GM23248 (cell line): ENCODE data around the gene SDK2. TPM values are rescaled to one million over a fixed set of nuclear protein-coding genes. Genes with fewer than 3 reads are reported as not detected.

Source experiments
- DNase-seq: peaks from one replicate; pipeline ENCODE4 v3.0.0-alpha.2; 2015
- H2AFZ ChIP-seq: fragments of 200-600 bp; sonication (generic); 2 replicates; pipeline ENCODE4 v1.6.1; 2016; ENCODE audit warnings: antibody characterized with exemption
- H3F3A ChIP-seq: fragments of 200-600 bp; sonication (generic); 2 replicates; pipeline ENCODE4 v1.6.1; 2016; ENCODE audit warnings: mild to moderate bottlenecking, antibody characterized with exemption, mixed run types; ENCODE audit not compliant: insufficient read depth
- H3K27ac ChIP-seq: fragments of 200-600 bp; sonication (generic); 2 replicates; pipeline ENCODE4 v1.5.1; 2016; ENCODE audit warnings: mild to moderate bottlenecking
- H3K27me3 ChIP-seq: fragments of 200-600 bp; sonication (generic); replicated peaks from 2 replicates; pipeline ENCODE4 v1.6.1; 2016; ENCODE audit warnings: mild to moderate bottlenecking; ENCODE audit not compliant: insufficient read depth
- H3K36me3 ChIP-seq: fragments of 200-600 bp; sonication (generic); 2 replicates; pipeline ENCODE4 v1.6.1; 2016; ENCODE audit warnings: low read depth, mild to moderate bottlenecking
- H3K4me1 ChIP-seq: fragments of 200-600 bp; sonication (generic); 2 replicates; pipeline ENCODE4 v1.6.1; 2016; ENCODE audit warnings: mild to moderate bottlenecking; ENCODE audit not compliant: insufficient read depth
- H3K4me2 ChIP-seq: fragments of 200-600 bp; sonication (generic); one replicate; pipeline ENCODE4 v1.6.1; 2016; ENCODE audit warnings: mild to moderate bottlenecking; ENCODE audit not compliant: unreplicated experiment
- H3K4me3 ChIP-seq: fragments of 200-600 bp; sonication (generic); 2 replicates; pipeline ENCODE4 v1.5.1; 2016; ENCODE audit warnings: mild to moderate bottlenecking
- H3K79me2 ChIP-seq: fragments of 200-600 bp; sonication (generic); 2 replicates; pipeline ENCODE4 v1.6.1; 2016; ENCODE audit warnings: mild to moderate bottlenecking; ENCODE audit not compliant: insufficient read depth
- H3K9ac ChIP-seq: fragments of 200-600 bp; sonication (generic); 2 replicates; pipeline ENCODE4 v1.6.1; 2016; ENCODE audit warnings: mild to moderate bottlenecking
- H3K9me2 ChIP-seq: fragments of 200-600 bp; sonication (generic); 2 replicates; pipeline ENCODE4 v1.6.1; 2016; ENCODE audit warnings: mixed run types, mild to moderate bottlenecking, moderate library complexity; ENCODE audit not compliant: insufficient read depth
- H3K9me3 ChIP-seq: fragments of 200-600 bp; sonication (generic); one replicate; pipeline ENCODE4 v1.6.1; 2017; ENCODE audit warnings: low read depth
- H4K20me1 ChIP-seq: fragments of 200-600 bp; sonication (generic); 2 replicates; pipeline ENCODE4 v1.6.0; 2016; ENCODE audit not compliant: insufficient read depth
- EZH2 ChIP-seq: fragments of 200-600 bp; sonication (generic); IDR thresholded peaks from 2 replicates; pipeline ENCODE4 v1.6.1; 2018; ENCODE audit warnings: antibody characterized with exemption, mild to moderate bottlenecking; ENCODE audit not compliant: insufficient read depth, poor library complexity, severe bottlenecking
- EZH2phosphoT487 ChIP-seq: fragments of 200-600 bp; sonication (generic); IDR thresholded peaks from 2 replicates; pipeline ENCODE4 v1.6.1; 2018; ENCODE audit warnings: antibody characterized with exemption, moderate library complexity, mild to moderate bottlenecking, low read depth; ENCODE audit not compliant: insufficient read depth
- WGBS, 2 experiments: methylation state at CpG; one replicate each; pipeline ENCODE4 v1.1.6; 2015 to 2017; ENCODE audit warnings: low lambda C conversion rate in 2 of 2, low coverage in 1 of 2; ENCODE audit errors: missing lambda C conversion rate in 2 of 2; 5-methylcytosine and 5-hydroxymethylcytosine counted together
- in situ Hi-C: fragments of 300-500 bp; cut with MboI; formaldehyde crosslinking; loops from 2 replicates; pipeline ENCODE4 v1.15.0; 2020
- polyA plus RNA-seq: library from polyadenylated mRNA; unstranded; fragments of >200 nt; fragmentation: Nextera tagmentation; extraction: Ambion mirVana; gene quantifications from 2 replicates; pipeline ENCODE4 v1.2.1, GENCODE V29; 2016
- total RNA-seq: library from RNA; depleted of rRNA; stranded (reverse); fragments of >200 nt; shearing (Covaris generic); gene quantifications from 2 replicates; pipeline ENCODE4 v1.2.3, GENCODE V29; 2014

Gene SDK2
- total and polyA plus RNA-seq, 2 experiments from 2014 or later = under 0.01 to 0.03 TPM

- no peak for DNase-seq
- Histone ChIP-seq H3F3A (no peaks in the 10 kb centered on the region), H3K9ac (no peak overlapping the region), H3K4me1 (no peaks in the 10 kb centered on the region), H3K4me3 (no peak overlapping the region), H3K9me3 (no peaks in the 10 kb centered on the region), H2AFZ (no peak overlapping the region), H3K27me3 (no peaks in the 10 kb centered on the region), H4K20me1 (no peaks in the 10 kb centered on the region), H3K9me2 (no peaks in the 10 kb centered on the region), H3K27ac (no peak overlapping the region), H3K4me2 (no peak overlapping the region), H3K36me3 (no peaks in the 10 kb centered on the region), H3K79me2 (no peaks in the 10 kb centered on the region)
- in situ Hi-C loops = no loop called here
- TF ChIP-seq EZH2phosphoT487 (no peak), EZH2 (no peak)
- WGBS, 2 experiments = 53 to 55% methylated on average over 6 to 7 of the region's 7 CpGs
Measured at GRCh38 chr17:73595931-73596330, 48.3 kb downstream of the SDK2 start.

GRCh38 chr17:73595479-73595878 is 48.8 kb downstream of the SDK2 start:
- TF ChIP-seq EZH2phosphoT487 (no peak), EZH2 (no peak)
- H3K4me2 ChIP-seq = no peak overlapping the region
- no peaks in the 10 kb centered on the region for H3F3A ChIP-seq
- 74 to 79% methylated on average over 6 of the region's 6 CpGs for WGBS, 2 experiments
- no peaks in the 10 kb centered on the region for H3K79me2 ChIP-seq
- no peak overlapping the region for H3K27ac ChIP-seq
- H3K36me3 ChIP-seq = no peaks in the 10 kb centered on the region
- no peaks in the 10 kb centered on the region for H3K9me3 ChIP-seq
- no peak overlapping the region for H2AFZ ChIP-seq
- H3K4me1 ChIP-seq = no peaks in the 10 kb centered on the region
- no peak for DNase-seq
- H3K4me3 ChIP-seq = no peak overlapping the region
- no peaks in the 10 kb centered on the region for H3K27me3 ChIP-seq
- H3K9me2 ChIP-seq = no peaks in the 10 kb centered on the region
- in situ Hi-C loops = no loop called here
- no peaks in the 10 kb centered on the region for H4K20me1 ChIP-seq
- no peak overlapping the region for H3K9ac ChIP-seq

GRCh38 chr17:73595068-73595467 is 49.2 kb downstream of the SDK2 start:
- Histone ChIP-seq H3F3A (no peaks in the 10 kb centered on the region), H3K79me2 (no peaks in the 10 kb centered on the region), H3K4me1 (no peaks in the 10 kb centered on the region), H2AFZ (no peak overlapping the region), H3K27ac (no peak overlapping the region), H3K9ac (no peak overlapping the region), H3K4me2 (no peak overlapping the region), H3K27me3 (no peaks in the 10 kb centered on the region), H4K20me1 (no peaks in the 10 kb centered on the region), H3K36me3 (no peaks in the 10 kb centered on the region), H3K4me3 (no peak overlapping the region), H3K9me2 (no peaks in the 10 kb centered on the region), H3K9me3 (no peaks in the 10 kb centered on the region)
- no peak for DNase-seq
- 58 to 60% methylated on average over 6 of the region's 6 CpGs for WGBS, 2 experiments
- in situ Hi-C loops = no loop called here
- TF ChIP-seq EZH2 (no peak), EZH2phosphoT487 (no peak)

GRCh38 chr17:73594598-73594997 is 49.6 kb downstream of the SDK2 start:
- 35 to 44% methylated on average over 1 of the region's 1 CpG for WGBS, 2 experiments
- Histone ChIP-seq H2AFZ (no peak overlapping the region), H3K79me2 (no peaks in the 10 kb centered on the region), H3K9me2 (no peaks in the 10 kb centered on the region), H3K27me3 (no peaks in the 10 kb centered on the region; the same call in 1 of the 2 replicates), H3K4me1 (no peaks in the 10 kb centered on the region), H3K9me3 (no peaks in the 10 kb centered on the region), H3K36me3 (no peaks in the 10 kb centered on the region), H3K4me3 (no peak overlapping the region), H3K9ac (no peak overlapping the region), H3F3A (no peaks in the 10 kb centered on the region), H4K20me1 (no peaks in the 10 kb centered on the region), H3K27ac (no peak overlapping the region), H3K4me2 (no peak overlapping the region)
- no peak for TF ChIP-seq EZH2phosphoT487
- no peak for TF ChIP-seq EZH2
- DNase-seq = no peak
- in situ Hi-C loops = no loop called here

- H4K20me1 ChIP-seq = no peaks in the 10 kb centered on the region
- in situ Hi-C loops = no loop called here
- no peak overlapping the region for H2AFZ ChIP-seq
- no peak overlapping the region for H3K27ac ChIP-seq
- H3K9me2 ChIP-seq = no peaks in the 10 kb centered on the region
- no peaks in the 10 kb centered on the region for H3K36me3 ChIP-seq
- H3K4me1 ChIP-seq = no peaks in the 10 kb centered on the region
- no peaks in the 10 kb centered on the region; the same call in 1 of the 2 replicates for H3K27me3 ChIP-seq
- no peaks in the 10 kb centered on the region for H3K79me2 ChIP-seq
- no peak overlapping the region for H3K4me2 ChIP-seq
- H3K9me3 ChIP-seq = no peaks in the 10 kb centered on the region
- H3K9ac ChIP-seq = no peak overlapping the region
- 45 to 50% methylated on average over 7 of the region's 7 CpGs for WGBS, 2 experiments
- DNase-seq = no peak
- TF ChIP-seq EZH2phosphoT487 = no peak
- H3K4me3 ChIP-seq = no peak overlapping the region
- no peaks in the 10 kb centered on the region for H3F3A ChIP-seq
Measured at GRCh38 chr17:73594025-73594424, 50.2 kb downstream of the SDK2 start.
